Spleen (tissue), 11 donors: ENCODE measurements around the gene PRPF40A. TPM values are rescaled to one million over a fixed set of nuclear protein-coding genes. Genes with fewer than 3 reads are reported as not detected.
A peak's percentile ranks its signal among the peaks of the same experiment; 100 is the strongest.

Experiments
- DNase-seq: peaks from one replicate; pipeline ENCODE4 v3.0.0-alpha.2; 2020
- H3K27ac ChIP-seq, 8 donors: fragments of 200-600 bp; sonication (generic) in 7 of 8; 1 replicate in 4 of 8; 2 replicates in 4 of 8; pipeline versions ENCODE4 v1.5.0 to v1.8.0; 2016 to 2021; ENCODE audit warnings: inconsistent platforms in 4 of 8, mild to moderate bottlenecking in 4 of 8, moderate library complexity in 1 of 8
- H3K27me3 ChIP-seq, 7 donors: fragments of 200-600 bp; sonication (generic) in 6 of 7; replicated peaks in 1 of 7; 1 replicate in 4 of 7; 2 replicates in 3 of 7; pipeline versions ENCODE4 v1.5.0 to v1.8.0; 2016 to 2021; ENCODE audit warnings: inconsistent platforms in 3 of 7, mild to moderate bottlenecking in 1 of 7
- H3K36me3 ChIP-seq, 6 donors: fragments of 200-600 bp; sonication (generic) in 5 of 6; 1 replicate in 4 of 6; 2 replicates in 2 of 6; pipeline versions ENCODE4 v1.5.0 to v1.8.0; 2016 to 2021; ENCODE audit warnings: inconsistent platforms in 2 of 6
- H3K4me1 ChIP-seq, 6 donors: fragments of 200-600 bp; sonication (generic) in 5 of 6; 1 replicate in 3 of 6; 2 replicates in 3 of 6; pipeline versions ENCODE4 v1.5.0 to v1.8.0; 2016 to 2021; ENCODE audit warnings: inconsistent platforms in 3 of 6
- H3K4me3 ChIP-seq, 8 donors: fragments of 200-600 bp; sonication (generic) in 7 of 8; 1 replicate in 4 of 8; 2 replicates in 4 of 8; pipeline versions ENCODE4 v1.5.0 to v1.8.0; 2016 to 2021; ENCODE audit warnings: inconsistent platforms in 4 of 8, mild to moderate bottlenecking in 4 of 8, moderate library complexity in 2 of 8
- H3K9me3 ChIP-seq, 8 donors: fragments of 200-600 bp; sonication (generic) in 7 of 8; 1 replicate in 4 of 8; 2 replicates in 4 of 8; pipeline versions ENCODE4 v1.5.0 to v1.8.0; 2016 to 2021; ENCODE audit warnings: inconsistent platforms in 4 of 8
- CTCF ChIP-seq, 11 experiments: fragments of 200-600 bp in 7 of 11; fragments of 450-650 bp in 4 of 11; sonication (generic) in 4 of 11; IDR thresholded peaks in 8 of 11; conservative IDR thresholded peaks in 3 of 11; 1 replicate in 7 of 11; 2 replicates in 4 of 11; pipeline versions ENCODE4 v1.4.0 to v1.8.0; 2016 to 2021; ENCODE audit warnings: antibody characterized with exemption in 11 of 11, inconsistent platforms in 4 of 11, mild to moderate bottlenecking in 1 of 11
- POLR2A ChIP-seq, 3 donors: fragments of 450-650 bp; IDR thresholded peaks; one replicate each; pipeline ENCODE4 v1.5.1; 2017; ENCODE audit warnings: antibody characterized with exemption in 3 of 3, mild to moderate bottlenecking in 1 of 3
- POLR2AphosphoS5 ChIP-seq, 3 donors: sonication (generic); formaldehyde crosslinking; IDR thresholded peaks; one replicate each; pipeline ENCODE4 v1.5.1; 2017; ENCODE audit warnings: antibody characterized with exemption in 3 of 3
- WGBS, 5 donors: extraction: QIAGEN DNeasy Blood & Tissue Kit in 3 of 5; methylation state at CpG; one replicate each; pipeline versions ENCODE4 v1.1.5 to v1.1.7; 2013 to 2018; 5-methylcytosine and 5-hydroxymethylcytosine counted together
- intact Hi-C: fragments of 100-400 bp; cut with DNase I; formaldehyde crosslinking; loops from one replicate; pipeline ENCODE4 v1.15.0; 2023; ENCODE audit warnings: low total_unique reads
- polyA plus RNA-seq, 3 donors: library from polyadenylated mRNA; stranded (reverse); fragments of 200-250 nt; gene quantifications; one replicate each; pipeline ENCODE4 v1.2.1, GENCODE V29; 2013
- total RNA-seq, 7 donors: library from RNA; depleted of rRNA in 3 of 7; stranded (reverse); fragments of >200 nt in 3 of 7; fragmentation: NEBNext Ultra II Directional in 4 of 7; extraction: Animal tissue kit (Norgen Biotek cat#: 25700) in 4 of 7; gene quantifications; one replicate each; pipeline versions ENCODE4 v1.1.0 to v1.2.1, GENCODE V29; 2016 to 2021
- donor health status: healthy with polysubstance abuse.
- donor health status: DM: no; HTN: no; CAD: no; lungs with moderate emphysema.
- donor health status: DM: no; HTN: no; CAD: no.
- donor health status: Bipolar disorder and iron deficiency.
- donor health status: healthy.
- donor health status: DM: no; HTN: no; CAD: no.
- donor health status: DM: yes; HTN: yes; CAD: no.

Gene PRPF40A
- total and polyA plus RNA-seq, 10 donors, result 13.5 to 116 (median 86.7) TPM

- Histone ChIP-seq H3K27me3 (no peaks in the 10 kb centered on the region), H3K27ac (peak overlapping the region in 2 of 8 donors; percentile 99 to 100), H3K9me3 (no peaks in the 10 kb centered on the region), H3K36me3 (peaks cover 2 to 50% (median 28%) of the 10 kb centered on the region in 6 donors), H3K4me1 (peaks cover 32 to 83% (median 58%) of the 10 kb centered on the region in 6 donors), H3K4me3 (peak overlapping the region; percentile 78 to 98 (median 93))
- no peak for DNase-seq
- intact Hi-C loops, result no loop called here
- TF ChIP-seq POLR2AphosphoS5 (IDR thresholded peaks at IDR 0.05) (no peak), POLR2A (IDR thresholded peaks at IDR 0.05) (no peak), CTCF (IDR thresholded peaks at IDR 0.05 in 8 of 11, conservative IDR thresholded peaks at IDR 0.05 in 3 of 11) (peak in 2 of 11 experiments; percentile 12 to 20)
- 28 to 46% (median 42%) methylated on average over 8 of the region's 8 CpGs for WGBS, 5 donors
Observed at GRCh38 chr2:152715854-152716428, 1.3 kb downstream of the PRPF40A start.

GRCh38 chr2:152715112-152715511, 2.1 kb downstream of the PRPF40A start:
- H3K4me3 ChIP-seq, result no peak overlapping the region
- H3K4me1 ChIP-seq, result peaks cover 32 to 82% (median 53%) of the 10 kb centered on the region in 6 donors
- WGBS, 5 donors, result 65 to 81% (median 78%) methylated on average over 1 of the region's 1 CpG
- no peak for DNase-seq
- H3K27ac ChIP-seq, result no peak overlapping the region
- H3K9me3 ChIP-seq, result no peaks in the 10 kb centered on the region
- peaks cover 2 to 58% (median 32%) of the 10 kb centered on the region in 6 donors for H3K36me3 ChIP-seq
- intact Hi-C loops, result no loop called here
- H3K27me3 ChIP-seq, result no peaks in the 10 kb centered on the region
- no peak for TF ChIP-seq POLR2A (IDR thresholded peaks at IDR 0.05)

- no peak for DNase-seq
- intact Hi-C loops, result no loop called here
- WGBS, 5 donors, result 66 to 92% (median 78%) methylated on average over 2 of the region's 2 CpGs
Observed at GRCh38 chr2:152710713-152711112, 6.5 kb downstream of the PRPF40A start.

GRCh38 chr2:152708742-152709141, 8.5 kb downstream of the PRPF40A start:
- WGBS, 5 donors, result 94 to 100% (median 98%) methylated on average over 2 of the region's 2 CpGs

More at GRCh38 chr2:152710713-152711112, 6.5 kb downstream of the PRPF40A start:
- Histone ChIP-seq H3K4me3 (no peak overlapping the region), H3K36me3 (peaks cover 2 to 100% (median 42%) of the 10 kb centered on the region in 6 donors), H3K9me3 (no peaks in the 10 kb centered on the region), H3K27me3 (no peaks in the 10 kb centered on the region), H3K4me1 (peaks cover 12 to 89% (median 33%) of the 10 kb centered on the region in 6 donors), H3K27ac (no peak overlapping the region)
- no peak for TF ChIP-seq POLR2AphosphoS5 (IDR thresholded peaks at IDR 0.05)
- TF ChIP-seq CTCF (IDR thresholded peaks at IDR 0.05 in 8 of 11, conservative IDR thresholded peaks at IDR 0.05 in 3 of 11), result no peak
- TF ChIP-seq POLR2A (IDR thresholded peaks at IDR 0.05), result no peak

More at GRCh38 chr2:152708742-152709141, 8.5 kb downstream of the PRPF40A start:
- DNase-seq, result no peak
- TF ChIP-seq CTCF (IDR thresholded peaks at IDR 0.05 in 8 of 11, conservative IDR thresholded peaks at IDR 0.05 in 3 of 11), result no peak
- TF ChIP-seq POLR2A (IDR thresholded peaks at IDR 0.05), result no peak
- no peak for TF ChIP-seq POLR2AphosphoS5 (IDR thresholded peaks at IDR 0.05)
- intact Hi-C loops, result no loop called here
- no peaks in the 10 kb centered on the region for H3K27me3 ChIP-seq
- H3K36me3 ChIP-seq, result peaks cover 0 to 94% (median 36%) of the 10 kb centered on the region in 6 donors
- peaks cover 0 to 88% (median 21%) of the 10 kb centered on the region in 6 donors for H3K4me1 ChIP-seq
- H3K9me3 ChIP-seq, result no peaks in the 10 kb centered on the region
- no peak overlapping the region for H3K27ac ChIP-seq
- H3K4me3 ChIP-seq, result no peak overlapping the region
